HUES6 (cell line): ENCODE measurements around the gene PTPRU.
A peak's percentile ranks its signal among the peaks of the same experiment; 100 is the strongest.
"Not testable (repeated sequence)": the region's sequence is repeated elsewhere in the genome, so short reads cannot be mapped to it uniquely, and the experiment has no call there.

ENCODE experiments used
- H3K27ac ChIP-seq: 2 replicates; pipeline ENCODE4 v1.7.0; 2013; ENCODE audit warnings: low read depth, mild to moderate bottlenecking, low read length, inconsistent platforms
- H3K27me3 ChIP-seq: 2 replicates; pipeline ENCODE4 v1.6.1; 2013; ENCODE audit warnings: low read length; ENCODE audit not compliant: control insufficient read depth, insufficient read depth
- H3K36me3 ChIP-seq: 2 replicates; pipeline ENCODE4 v1.6.1; 2013; ENCODE audit warnings: low read length; ENCODE audit not compliant: control insufficient read depth, insufficient read depth
- H3K4me1 ChIP-seq: 2 replicates; pipeline ENCODE4 v1.6.1; 2013; ENCODE audit warnings: low read length; ENCODE audit not compliant: control insufficient read depth, insufficient read depth
- H3K4me3 ChIP-seq: 2 replicates; pipeline ENCODE4 v1.5.1; 2013; ENCODE audit warnings: low read depth, low read length
- H3K9ac ChIP-seq: one replicate; pipeline ENCODE4 v1.6.1; 2013; ENCODE audit warnings: mild to moderate bottlenecking, low read length
- H3K9me3 ChIP-seq: 2 replicates; pipeline ENCODE4 v1.6.1; 2013; ENCODE audit warnings: low read depth, low read length; ENCODE audit not compliant: control insufficient read depth, insufficient read depth

PTPRU gene

GRCh38 chr1:29222260-29222659 is 14.1 kb upstream of the PTPRU start:
- H3K36me3 ChIP-seq: peaks cover 37% of the 10 kb centered on the region
- not testable (repeated sequence) for H3K4me3 ChIP-seq, H3K4me1 ChIP-seq, H3K27me3 ChIP-seq, H3K27ac ChIP-seq, H3K9ac ChIP-seq, H3K9me3 ChIP-seq

GRCh38 chr1:29222686-29223085 is 13.6 kb upstream of the PTPRU start:
- peaks cover 37% of the 10 kb centered on the region for H3K36me3 ChIP-seq
- H3K9ac ChIP-seq: no peak overlapping the region
- no peaks in the 10 kb centered on the region for H3K27me3 ChIP-seq

DNA sequence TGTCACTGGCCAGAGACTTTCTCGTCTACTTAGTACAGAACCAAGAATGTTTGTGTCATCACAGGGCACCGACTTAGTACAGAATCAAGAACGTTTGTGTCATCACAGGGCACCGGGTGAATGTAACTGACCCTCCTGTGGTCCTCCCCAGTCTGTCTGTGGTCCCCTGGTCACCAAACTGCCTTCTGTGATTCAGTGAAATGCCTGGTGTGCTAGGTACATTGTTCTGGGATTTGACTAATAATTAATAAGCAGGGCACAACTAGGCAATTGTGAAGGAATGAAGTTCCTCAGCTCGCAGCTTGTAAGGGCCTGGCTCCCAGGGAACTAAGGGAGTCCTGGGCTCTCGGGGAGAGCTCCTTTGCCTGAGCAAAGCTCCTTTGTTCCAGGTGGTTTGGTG is 12.8 kb upstream of the PTPRU start:
- Histone ChIP-seq H3K4me3 (no peak overlapping the region), H3K36me3 (peaks cover 37% of the 10 kb centered on the region), H3K27ac (no peak overlapping the region)

More at GRCh38 chr1:29222686-29223085, 13.6 kb upstream of the PTPRU start:
- peaks cover 7% of the 10 kb centered on the region; the same call in 1 of the 2 replicates for H3K4me1 ChIP-seq
- H3K4me3 ChIP-seq: no peak overlapping the region
- H3K9me3 ChIP-seq: no peaks in the 10 kb centered on the region
- H3K27ac ChIP-seq: no peak overlapping the region

DNA sequence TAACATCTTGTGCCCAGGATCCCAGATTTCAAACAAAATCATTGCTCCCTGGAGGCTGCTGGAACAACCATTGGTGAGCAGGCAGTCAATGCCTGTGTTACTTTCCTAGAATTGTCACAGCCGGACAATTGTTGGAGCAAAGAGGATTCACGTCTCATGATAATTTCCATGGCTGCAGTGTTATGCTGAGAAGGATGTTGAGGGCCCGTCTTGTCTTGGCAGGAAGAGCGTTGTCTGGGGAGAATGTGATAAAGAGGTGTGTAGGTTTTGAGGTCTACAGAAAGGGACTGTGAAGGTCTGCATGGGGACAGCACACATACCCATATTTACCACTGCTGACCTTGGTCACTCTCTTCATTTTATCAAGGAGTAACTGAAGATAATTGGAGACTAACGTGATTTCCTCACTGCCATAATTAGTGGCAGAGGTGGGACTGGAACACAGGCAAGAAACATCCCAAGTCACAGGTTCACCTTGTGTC is 11.9 kb upstream of the PTPRU start:
- H3K36me3 ChIP-seq: peaks cover 30% of the 10 kb centered on the region
- no peaks in the 10 kb centered on the region for H3K9me3 ChIP-seq
- no peak overlapping the region for H3K9ac ChIP-seq
- 0 out of 2 replicates have a peak, but pooled peaks cover 4% of the 10 kb centered on the region for H3K4me1 ChIP-seq
- H3K27ac ChIP-seq: no peak overlapping the region
- no peaks in the 10 kb centered on the region for H3K27me3 ChIP-seq
- no peak overlapping the region for H3K4me3 ChIP-seq

More for the DNA sequence above, 12.8 kb upstream of the PTPRU start:
- Histone ChIP-seq H3K9me3 (no peaks in the 10 kb centered on the region), H3K4me1 (peaks cover 9% of the 10 kb centered on the region; the same call in 1 of the 2 replicates), H3K9ac (no peak overlapping the region), H3K27me3 (no peaks in the 10 kb centered on the region)

- Histone ChIP-seq H3K36me3 (peaks cover 23% of the 10 kb centered on the region), H3K4me3 (no peak overlapping the region), H3K27me3 (no peaks in the 10 kb centered on the region), H3K4me1 (peaks cover 11% of the 10 kb centered on the region), H3K27ac (no peak overlapping the region), H3K9ac (no peak overlapping the region), H3K9me3 (no peaks in the 10 kb centered on the region)
Observed at GRCh38 chr1:29225361-29225760, 11.0 kb upstream of the PTPRU start.

GRCh38 chr1:29227511-29227910 is 8.8 kb upstream of the PTPRU start:
- Histone ChIP-seq H3K4me1 (peaks cover 15% of the 10 kb centered on the region), H3K9ac (no peak overlapping the region), H3K4me3 (no peak overlapping the region), H3K9me3 (no peaks in the 10 kb centered on the region), H3K27ac (no peak overlapping the region), H3K27me3 (peaks cover 2% of the 10 kb centered on the region; the same call in 1 of the 2 replicates), H3K36me3 (peaks cover 17% of the 10 kb centered on the region; the same call in 1 of the 2 replicates)

DNA sequence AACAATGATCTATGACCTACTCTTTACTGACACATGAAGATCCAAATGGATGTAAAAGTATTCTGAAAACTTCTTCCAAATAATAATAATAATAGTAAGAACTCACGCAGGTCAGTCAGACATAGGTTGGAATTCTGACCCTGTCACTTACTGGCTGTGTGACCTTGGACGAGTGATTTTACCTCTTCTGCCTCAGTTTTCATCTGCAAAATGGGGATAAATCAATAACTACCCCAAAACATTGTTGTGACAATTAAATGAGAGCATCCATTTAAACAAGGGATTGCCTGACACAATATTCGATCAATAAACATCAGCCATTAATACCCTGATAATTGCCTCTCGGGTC is 6.1 kb upstream of the PTPRU start:
- Histone ChIP-seq H3K27ac (peak overlapping the region; percentile 79; the same call in 1 of the 2 replicates), H3K36me3 (no peaks in the 10 kb centered on the region), H3K9me3 (no peaks in the 10 kb centered on the region), H3K9ac (peak overlapping the region; percentile 77), H3K4me1 (peaks cover 15% of the 10 kb centered on the region), H3K27me3 (peaks cover 11% of the 10 kb centered on the region; the same call in 1 of the 2 replicates), H3K4me3 (peak overlapping the region; percentile 86)

- Histone ChIP-seq H3K36me3 (no peaks in the 10 kb centered on the region), H3K27me3 (peaks cover 16% of the 10 kb centered on the region), H3K4me1 (peaks cover 15% of the 10 kb centered on the region), H3K4me3 (peak within 1 kb of the TSS; percentile 86), H3K27ac (peak within 1 kb of the TSS; percentile 79), H3K9me3 (no peaks in the 10 kb centered on the region), H3K9ac (peak within 1 kb of the TSS; percentile 77)
Observed at GRCh38 chr1:29230553-29231378, 5.6 kb upstream of the PTPRU start, which contains the start of gene MECR. Gene MECR, minus strand, starts transcription at chr1:29230934. Its CDS starts 28 bp downstream, at chr1:29230906.

DNA sequence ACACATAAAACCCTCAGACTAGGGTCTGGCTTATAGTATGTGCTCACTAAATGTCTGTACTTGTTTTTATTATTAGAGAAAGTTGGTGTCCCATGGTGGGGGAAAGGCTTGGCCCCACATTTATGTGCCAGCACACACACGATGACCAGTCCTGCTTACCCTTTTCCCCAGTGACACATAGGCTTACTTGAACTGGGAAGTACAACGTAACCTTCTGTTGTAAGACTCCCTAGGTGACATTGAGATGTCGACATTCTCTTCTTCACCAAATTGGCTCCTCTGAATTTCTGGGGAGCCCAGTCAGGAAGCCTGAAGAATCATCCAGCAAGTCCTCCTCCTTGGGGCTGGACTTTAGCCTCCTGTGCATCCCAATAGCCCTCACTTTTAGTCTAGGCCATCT is 3.9 kb upstream of the PTPRU start:
- Histone ChIP-seq H3K36me3 (no peaks in the 10 kb centered on the region), H3K27ac (no peak overlapping the region), H3K4me3 (no peak overlapping the region), H3K4me1 (peaks cover 23% of the 10 kb centered on the region), H3K9me3 (no peaks in the 10 kb centered on the region), H3K27me3 (peaks cover 29% of the 10 kb centered on the region), H3K9ac (no peak overlapping the region)

DNA sequence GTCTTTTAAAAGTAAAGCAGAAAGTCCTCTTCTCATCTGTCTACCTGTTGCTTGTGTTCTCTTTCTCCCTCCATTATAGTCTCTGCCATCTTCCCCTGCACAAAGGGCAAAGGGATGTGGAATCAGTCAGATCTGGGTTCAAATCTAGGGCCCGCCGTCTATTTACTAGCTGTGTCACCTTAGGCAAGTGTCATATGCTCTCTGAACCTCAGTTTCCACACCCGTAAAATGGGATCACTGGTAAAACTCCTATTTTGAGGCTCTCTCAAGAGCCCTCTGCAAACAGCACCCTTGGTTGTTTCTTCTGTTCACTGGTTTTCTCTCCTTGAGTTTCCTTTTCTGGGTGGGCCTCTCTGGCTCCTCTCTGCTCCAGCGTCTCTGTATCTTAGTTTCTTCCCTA is 2.6 kb upstream of the PTPRU start:
- no peak overlapping the region for H3K27ac ChIP-seq
- no peaks in the 10 kb centered on the region for H3K36me3 ChIP-seq
- H3K4me1 ChIP-seq: peaks cover 23% of the 10 kb centered on the region
- no peak overlapping the region for H3K4me3 ChIP-seq
- H3K27me3 ChIP-seq: peaks cover 39% of the 10 kb centered on the region
- no peak overlapping the region for H3K9ac ChIP-seq
- no peaks in the 10 kb centered on the region for H3K9me3 ChIP-seq

DNA sequence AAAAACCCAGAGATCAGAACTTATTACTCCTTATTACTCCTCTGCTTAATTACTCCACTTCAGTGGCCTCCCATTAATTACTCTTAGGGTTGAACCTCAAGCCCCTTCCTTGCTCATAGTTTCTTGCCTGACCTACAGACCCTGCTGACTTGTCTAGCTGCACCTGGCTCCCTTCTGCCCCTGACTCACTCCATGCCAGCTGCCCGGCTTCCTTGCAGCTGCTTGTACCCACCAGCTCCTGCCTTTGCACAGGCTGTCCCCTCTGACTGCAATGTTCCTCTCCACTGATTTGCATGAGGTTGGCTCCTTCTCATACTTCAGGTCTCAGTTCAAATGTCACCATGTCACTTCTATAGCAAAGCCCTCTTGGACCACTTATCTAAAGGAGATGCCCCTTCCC is 1.9 kb upstream of the PTPRU start:
- H3K36me3 ChIP-seq: no peaks in the 10 kb centered on the region
- H3K27me3 ChIP-seq: peaks cover 46% of the 10 kb centered on the region
- H3K4me3 ChIP-seq: no peak overlapping the region
- no peak overlapping the region for H3K9ac ChIP-seq
- H3K27ac ChIP-seq: no peak overlapping the region
- H3K9me3 ChIP-seq: no peaks in the 10 kb centered on the region
- peaks cover 30% of the 10 kb centered on the region for H3K4me1 ChIP-seq
